ENCODE measurements around the gene ABHD2. TPM values are rescaled to one million over a fixed set of nuclear protein-coding genes. Genes with fewer than 3 reads are reported as not detected.

Gene ABHD2
- total RNA-seq, 2 experiments from 2014 or later = 59.2 to 59.5 TPM

DNA sequence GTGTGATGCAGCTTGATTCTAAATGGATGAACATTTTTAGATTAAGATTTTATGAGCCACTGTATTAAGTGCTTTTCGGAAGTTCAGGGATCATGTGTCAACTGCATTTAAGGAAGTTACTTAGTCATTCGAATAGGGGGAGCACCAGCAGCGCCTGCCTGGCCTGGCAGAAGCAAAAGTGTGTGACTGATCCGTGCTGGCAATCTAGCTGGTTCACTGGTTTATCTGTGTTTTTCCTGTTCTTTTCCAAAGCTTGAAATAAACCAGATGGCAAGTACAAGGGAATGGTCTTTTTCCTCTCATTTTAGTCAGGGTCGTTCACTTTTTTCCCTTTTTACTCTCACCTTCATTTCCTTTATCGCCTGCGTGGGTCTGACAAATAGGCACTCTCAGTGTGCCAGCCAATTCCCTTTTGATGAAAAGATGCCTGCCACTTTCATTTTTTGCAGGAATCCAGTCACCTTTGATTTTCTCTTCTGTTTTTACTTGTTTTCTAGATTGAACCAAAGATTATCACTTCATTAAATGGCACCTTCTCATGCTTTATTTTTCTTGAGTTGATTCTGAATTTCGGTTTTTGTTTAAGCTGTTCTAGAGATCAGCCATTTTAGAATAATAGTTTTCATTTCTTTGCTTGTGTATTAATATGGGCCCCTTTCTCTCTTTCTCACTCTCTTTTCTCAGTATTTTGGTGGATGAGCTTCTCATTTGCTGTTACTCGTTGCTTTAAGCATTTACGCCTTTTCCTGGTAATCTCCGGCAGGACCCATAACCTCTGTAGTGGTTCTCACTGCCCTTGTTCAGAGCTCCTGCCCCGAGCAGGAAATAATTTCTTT lies 2.8 kb downstream of the ABHD2 start:
- ChIA-PET POLR2A (interaction anchor here (0.6 to 1.1 kb wide), 3 partner anchors 10 to 244 kb away, joined by 3 to 12 read pairs (median 3); partner anchors contain the start of gene POLG), CTCF (interaction anchor here (0.5 to 1.1 kb wide), 4 partner anchors 39 to 196 kb away, joined by 3 to 4 read pairs (median 4); no protein-coding TSS in a partner anchor)

- POLR2A ChIA-PET = interaction anchor here (0.6 to 1.1 kb wide), 2 partner anchors 33 to 243 kb away, joined by 3 read pairs; partner anchors contain the start of gene POLG
- CTCF ChIA-PET = interaction anchor here (0.7 to 1.2 kb wide), 4 partner anchors 38 to 186 kb away, joined by 3 to 4 read pairs (median 4); no protein-coding TSS in a partner anchor
Observed at GRCh38 chr15:89091627-89092220, 3.5 kb downstream of the ABHD2 start.

DNA sequence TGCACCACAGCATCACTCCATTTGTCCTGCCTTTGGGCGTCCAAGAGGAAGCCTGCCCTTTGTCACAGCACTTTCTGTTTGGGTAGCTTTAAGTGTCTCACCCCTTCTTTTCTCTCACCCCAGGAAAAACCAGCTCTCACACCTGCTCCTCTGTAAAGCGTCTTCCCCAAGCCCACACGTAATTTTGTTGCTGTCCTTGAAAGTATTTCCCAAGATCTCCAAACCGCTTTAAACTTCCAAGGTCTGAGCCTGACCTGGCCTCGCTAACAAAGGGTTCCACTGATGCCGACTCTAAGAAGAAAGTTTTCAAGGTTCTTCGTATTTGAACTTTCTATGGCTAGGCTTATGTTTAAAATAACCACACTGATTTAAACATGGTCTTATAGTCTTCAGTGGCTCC lies 5.3 kb downstream of the ABHD2 start:
- ChIA-PET POLR2A (no interaction called here), CTCF (no interaction called here)

- CTCF ChIA-PET = no interaction called here
- POLR2A ChIA-PET = interaction anchor here (0.6 kb wide), 1 partner anchor 24 kb away, joined by 5 read pairs; no protein-coding TSS in a partner anchor
Observed at GRCh38 chr15:89095073-89095472, 6.8 kb downstream of the ABHD2 start.

- CTCF ChIA-PET = no interaction called here
Observed at GRCh38 chr15:89095556-89095955, 7.3 kb downstream of the ABHD2 start.

DNA sequence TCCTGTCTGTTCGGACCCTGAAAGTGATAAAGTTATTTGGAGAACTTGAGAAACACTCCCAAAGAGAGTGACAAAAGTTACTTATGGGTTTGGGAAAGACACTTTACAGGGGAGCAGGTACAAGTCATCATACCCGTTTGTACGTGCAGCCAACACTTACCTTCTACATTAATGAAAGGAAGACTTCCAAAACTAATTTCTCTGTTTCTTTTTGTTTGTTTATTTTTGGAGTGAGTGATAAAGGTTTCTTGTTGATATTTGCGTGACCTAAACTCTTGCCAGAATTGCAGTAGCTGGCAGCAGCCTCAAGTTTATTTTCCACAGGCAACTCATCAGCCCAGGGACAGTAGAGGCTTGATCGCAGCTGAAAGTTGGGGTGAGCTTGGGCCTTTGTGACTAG lies 8.4 kb downstream of the ABHD2 start:
- CTCF ChIA-PET = interaction anchor here (1.8 kb wide), 1 partner anchor 81 kb away, joined by 5 read pairs; no protein-coding TSS in a partner anchor
- POLR2A ChIA-PET = no interaction called here

More at GRCh38 chr15:89095556-89095955, 7.3 kb downstream of the ABHD2 start:
- POLR2A ChIA-PET = interaction anchor here (0.6 kb wide), 1 partner anchor 23 kb away, joined by 5 read pairs; no protein-coding TSS in a partner anchor

DNA sequence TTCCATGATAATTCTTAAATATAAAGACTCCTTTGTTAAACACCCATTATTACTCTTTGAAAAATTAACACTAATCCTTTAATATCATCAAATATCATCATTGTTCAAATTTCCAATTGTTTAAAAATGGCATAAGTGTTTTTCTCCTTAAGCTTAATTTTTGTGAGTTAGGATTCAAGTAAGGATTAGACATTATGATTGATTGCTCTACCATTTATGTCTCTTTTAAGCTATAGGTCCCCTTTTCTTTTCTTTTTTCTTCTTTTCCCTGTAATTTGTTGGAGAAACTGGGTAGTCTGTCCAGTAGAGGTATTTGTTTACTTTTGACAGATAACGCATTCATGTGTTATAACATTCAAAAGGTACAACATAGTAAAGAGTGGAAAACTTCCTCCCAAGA lies 9.1 kb downstream of the ABHD2 start:
- ChIA-PET POLR2A (no interaction called here), CTCF (interaction anchor here (1.8 kb wide), 1 partner anchor 80 kb away, joined by 5 read pairs; no protein-coding TSS in a partner anchor)

GRCh38 chr15:89098281-89098680 lies 10.0 kb downstream of the ABHD2 start:
- CTCF ChIA-PET = interaction anchor here (0.8 to 1.4 kb wide), 2 partner anchors 73 to 145 kb away, joined by 3 to 4 read pairs; partner anchors contain the start of gene FANCI

DNA sequence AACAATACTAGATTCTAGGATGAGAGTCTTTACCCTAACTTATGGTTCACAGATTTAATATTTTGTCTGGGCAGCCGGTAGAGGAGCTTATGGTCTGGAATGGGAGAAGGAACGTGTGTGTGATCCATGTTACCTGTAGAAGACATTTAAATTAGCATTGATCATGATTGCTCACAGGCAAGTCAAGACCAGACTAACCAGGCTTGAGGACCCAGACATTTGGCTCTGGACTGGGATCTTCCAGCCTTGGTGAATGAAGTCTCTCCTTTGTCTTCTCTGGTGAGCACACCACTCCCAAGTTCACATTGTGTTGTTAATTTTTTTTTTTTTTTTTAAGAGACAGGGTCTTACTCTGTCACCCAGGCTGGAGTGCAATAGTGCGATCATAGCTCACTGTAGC lies 11.7 kb downstream of the ABHD2 start:
- ChIA-PET POLR2A (no interaction called here), CTCF (no interaction called here)

More at GRCh38 chr15:89098281-89098680, 10.0 kb downstream of the ABHD2 start:
- POLR2A ChIA-PET = no interaction called here

- ChIA-PET CTCF (no interaction called here), POLR2A (no interaction called here)
Observed at GRCh38 chr15:89101302-89102193, 13.3 kb downstream of the ABHD2 start.

DNA sequence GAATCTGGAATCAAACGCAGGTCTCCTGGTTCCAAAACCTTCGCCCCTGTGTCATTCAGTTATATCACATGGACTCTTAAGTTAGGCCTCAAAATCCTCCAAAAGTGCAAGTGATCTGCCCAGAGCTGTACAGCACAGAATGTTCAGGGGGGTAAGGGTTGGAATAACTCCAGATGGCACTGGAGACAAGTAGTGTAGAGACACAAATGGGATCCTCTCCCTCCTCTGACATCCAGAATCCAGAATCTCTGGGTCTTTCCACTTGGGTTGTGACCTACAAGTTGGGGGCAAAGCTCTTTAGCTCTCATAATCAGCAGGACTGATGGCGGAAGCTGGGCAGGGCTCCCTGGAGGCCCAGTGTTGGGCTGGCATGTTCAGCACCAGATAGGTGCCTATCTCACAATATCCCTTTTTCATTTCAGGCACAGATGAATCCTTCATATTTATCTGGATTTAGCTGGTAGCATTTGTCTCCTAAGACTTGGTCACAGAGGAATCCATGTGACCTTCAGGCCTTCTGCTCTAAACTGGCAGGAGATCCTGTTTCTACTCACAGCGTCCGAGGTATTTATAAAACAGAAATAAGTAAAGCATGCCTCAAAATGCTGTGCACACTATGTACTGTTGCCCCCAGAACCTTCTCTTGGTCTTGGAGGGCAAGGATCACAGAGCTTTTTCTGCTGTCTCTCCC lies 15.4 kb downstream of the ABHD2 start:
- POLR2A ChIA-PET = no interaction called here

DNA sequence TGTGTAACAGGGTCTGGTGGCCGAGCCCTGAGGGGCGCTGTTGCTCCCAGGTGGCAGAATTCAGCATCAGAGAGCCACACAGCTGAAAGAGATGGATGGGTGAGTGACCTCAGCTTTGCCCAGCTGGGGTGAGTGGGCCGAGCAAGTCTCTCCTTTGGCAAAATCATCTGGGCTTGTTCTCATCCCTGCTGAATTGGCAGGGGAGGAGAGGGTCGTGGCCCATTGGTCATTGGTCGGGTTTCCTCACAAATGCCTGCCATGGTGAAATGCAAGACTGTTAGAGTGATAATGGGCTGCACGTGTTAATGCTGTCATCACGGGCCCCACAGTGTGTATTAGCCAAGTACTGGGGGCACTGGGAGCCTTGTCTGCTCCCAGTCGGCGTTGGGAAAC lies 15.9 kb downstream of the ABHD2 start:
- ChIA-PET CTCF (no interaction called here), POLR2A (no interaction called here)

More for the DNA sequence above, 15.4 kb downstream of the ABHD2 start:
- CTCF ChIA-PET = no interaction called here

GRCh38 chr15:89105147-89105546 lies 16.9 kb downstream of the ABHD2 start:
- CTCF ChIA-PET = no interaction called here
- POLR2A ChIA-PET = no interaction called here

DNA sequence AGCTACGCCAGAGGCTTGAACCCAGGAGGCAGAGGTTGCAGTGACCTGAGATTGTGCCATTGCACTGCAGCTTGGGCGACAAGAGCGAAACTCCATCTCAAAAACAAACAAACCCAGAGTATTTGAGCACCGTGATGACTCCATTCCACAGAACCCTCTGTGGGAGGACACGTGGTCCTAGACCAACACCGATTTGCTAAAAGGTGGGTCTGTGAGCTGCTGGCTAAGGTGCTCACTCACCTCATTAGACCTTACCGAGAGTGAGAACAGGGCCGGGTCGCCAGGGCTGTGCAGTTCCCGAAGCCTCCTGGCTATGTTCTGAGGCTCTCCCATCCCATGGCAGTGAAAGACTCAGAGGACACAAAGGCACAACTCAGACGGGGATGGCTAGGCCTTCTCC lies 17.9 kb downstream of the ABHD2 start:
- ChIA-PET POLR2A (no interaction called here), CTCF (no interaction called here)

DNA sequence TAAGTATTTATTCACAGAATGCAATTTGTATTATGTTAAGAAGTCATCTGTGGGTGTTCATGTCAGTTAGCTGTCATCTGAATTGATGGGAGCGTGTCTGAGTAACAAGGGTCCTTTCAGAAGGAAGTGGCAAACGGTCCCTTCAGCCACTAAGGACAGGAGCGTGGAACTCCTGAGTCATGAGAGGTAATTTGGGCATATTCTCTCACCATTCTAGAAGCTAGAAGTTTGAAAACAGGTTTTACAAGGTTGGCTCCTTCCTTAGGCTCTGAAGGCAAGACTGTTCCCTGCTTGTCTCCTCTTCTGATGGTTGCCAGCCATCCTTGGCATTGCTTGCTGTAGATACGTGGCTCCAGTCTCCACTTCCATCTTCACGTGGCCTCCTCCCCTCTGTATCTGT lies 19.7 kb downstream of the ABHD2 start:
- ChIA-PET POLR2A (interaction anchor here (0.6 kb wide), 1 partner anchor 193 kb away, joined by 3 read pairs; no protein-coding TSS in a partner anchor), CTCF (no interaction called here)

DNA sequence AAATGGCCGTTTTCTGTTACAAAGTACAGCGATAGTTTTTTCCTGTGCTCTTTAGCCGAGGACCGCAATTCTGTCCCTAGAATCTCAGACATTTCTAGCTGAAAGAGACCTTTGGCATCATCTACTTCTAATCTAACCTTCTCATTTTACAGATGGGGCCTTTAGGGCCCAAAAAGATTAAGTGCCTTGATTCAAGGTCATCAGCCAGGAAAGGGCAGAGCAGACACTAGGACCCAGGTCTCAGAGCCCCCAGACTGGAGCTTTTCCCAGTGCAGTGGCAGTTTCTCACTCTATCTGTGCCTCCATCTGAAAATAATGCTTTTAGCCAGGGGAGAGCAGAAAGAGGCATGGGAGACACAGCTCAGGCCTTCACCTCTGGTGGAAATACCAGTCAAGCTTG lies 20.6 kb downstream of the ABHD2 start:
- ChIA-PET POLR2A (no interaction called here), CTCF (no interaction called here)

- POLR2A ChIA-PET = no interaction called here
- CTCF ChIA-PET = no interaction called here
Observed at GRCh38 chr15:89109238-89109637, 21.0 kb downstream of the ABHD2 start.

- CTCF ChIA-PET = no interaction called here
- POLR2A ChIA-PET = no interaction called here
Observed at GRCh38 chr15:89110060-89110459, 21.8 kb downstream of the ABHD2 start.

DNA sequence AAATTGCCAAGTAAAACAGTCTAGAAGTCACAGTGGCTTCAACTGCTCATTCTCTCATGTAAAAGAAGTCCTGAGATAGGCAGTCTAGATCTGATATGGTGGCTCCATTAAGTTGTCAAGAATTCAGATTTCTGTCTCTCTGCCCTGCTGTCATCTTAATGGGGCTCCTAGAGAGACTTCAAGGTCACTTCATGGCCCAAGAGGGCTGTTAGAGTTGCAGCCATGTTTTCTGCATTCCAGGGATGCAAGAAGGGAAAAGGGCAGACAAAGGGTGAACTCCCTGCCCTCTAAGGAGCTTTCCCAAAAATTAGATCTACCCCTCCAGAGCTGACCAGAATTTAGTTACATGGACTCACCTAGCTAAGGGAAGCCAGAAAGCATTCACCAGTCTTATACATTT lies 23.1 kb downstream of the ABHD2 start:
- ChIA-PET CTCF (interaction anchor here (0.6 kb wide), 1 partner anchor 163 kb away, joined by 5 read pairs; no protein-coding TSS in a partner anchor), POLR2A (no interaction called here)

Measured in activated CD8-positive, alpha-beta memory T cell treated with anti-CD3 and anti-CD28 coated beads for 36 hours (primary cell).